ENCODE data around the gene CTDSPL.

GRCh38 chr3:38002940-38003339 is 141.3 kb downstream of the CTDSPL start:
- no peak for TF ChIP-seq CTCF (IDR thresholded peaks at IDR 0.05)
- TF ChIP-seq POLR2A (IDR thresholded peaks at IDR 0.05), result no peak
